Spleen (tissue), 7 donors: ENCODE data around the gene MAPKAP1.

Experiments used
- CTCF ChIP-seq, 11 experiments: fragments of 200-600 bp in 7 of 11; fragments of 450-650 bp in 4 of 11; sonication (generic) in 4 of 11; IDR thresholded peaks in 8 of 11; conservative IDR thresholded peaks in 3 of 11; 1 replicate in 7 of 11; 2 replicates in 4 of 11; pipeline versions ENCODE4 v1.4.0 to v1.8.0; 2016 to 2021; ENCODE audit warnings: antibody characterized with exemption in 11 of 11, inconsistent platforms in 4 of 11, mild to moderate bottlenecking in 1 of 11
- POLR2AphosphoS5 ChIP-seq, 3 donors: sonication (generic); formaldehyde crosslinking; IDR thresholded peaks; one replicate each; pipeline ENCODE4 v1.5.1; 2017; ENCODE audit warnings: antibody characterized with exemption in 3 of 3
- donor health status: DM: no; HTN: no; CAD: no; lungs with moderate emphysema.
- donor health status: DM: no; HTN: no; CAD: no.
- donor health status: DM: no; HTN: no; CAD: no.

- TF ChIP-seq CTCF (IDR thresholded peaks at IDR 0.05 in 8 of 11, conservative IDR thresholded peaks at IDR 0.05 in 3 of 11) (peak in 6 of 11 experiments; percentile 18 to 55 (median 44)), POLR2AphosphoS5 (IDR thresholded peaks at IDR 0.05) (no peak)
These were observed 278.7 kb downstream of the MAPKAP1 start for GRCh38 chr9:125428060-125428901.
